Measurements from ENCODE around the gene SPATA9.

SPATA9 gene, protein sequence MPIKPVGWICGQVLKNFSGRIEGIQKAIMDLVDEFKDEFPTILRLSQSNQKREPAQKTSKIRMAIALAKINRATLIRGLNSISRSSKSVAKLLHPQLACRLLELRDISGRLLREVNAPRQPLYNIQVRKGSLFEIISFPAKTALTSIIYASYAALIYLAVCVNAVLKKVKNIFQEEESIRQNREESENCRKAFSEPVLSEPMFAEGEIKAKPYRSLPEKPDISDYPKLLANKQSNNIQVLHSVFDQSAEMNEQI

DNA sequence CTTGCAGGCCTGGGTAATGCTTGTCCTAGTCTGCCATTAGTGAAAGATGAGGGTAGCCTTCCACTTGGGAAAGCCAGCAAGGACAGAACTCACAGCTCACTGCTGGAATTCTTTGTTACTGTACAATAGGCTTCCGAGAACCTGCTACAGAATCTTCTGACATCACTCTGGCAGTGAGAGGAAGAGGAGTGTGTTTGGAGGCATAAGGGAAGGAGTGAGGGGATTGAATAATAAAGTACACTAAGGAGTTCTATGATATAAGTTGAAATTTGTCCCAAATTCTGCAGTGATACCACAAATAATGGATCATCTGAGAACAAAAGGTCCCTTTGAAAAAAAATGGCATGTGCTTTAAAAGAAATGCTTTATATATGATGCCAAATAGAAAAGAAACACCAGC lies at the start of gene SPATA9:
Gene SPATA9 (minus strand): TSS at position 101 of the 400 bp plus-strand sequence. CDS start 137 bp downstream, outside the sequence.
- DNase-seq (ENCODE audit: low read depth in 1 of 2, low spot score in 1 of 2), result no peak

DNA sequence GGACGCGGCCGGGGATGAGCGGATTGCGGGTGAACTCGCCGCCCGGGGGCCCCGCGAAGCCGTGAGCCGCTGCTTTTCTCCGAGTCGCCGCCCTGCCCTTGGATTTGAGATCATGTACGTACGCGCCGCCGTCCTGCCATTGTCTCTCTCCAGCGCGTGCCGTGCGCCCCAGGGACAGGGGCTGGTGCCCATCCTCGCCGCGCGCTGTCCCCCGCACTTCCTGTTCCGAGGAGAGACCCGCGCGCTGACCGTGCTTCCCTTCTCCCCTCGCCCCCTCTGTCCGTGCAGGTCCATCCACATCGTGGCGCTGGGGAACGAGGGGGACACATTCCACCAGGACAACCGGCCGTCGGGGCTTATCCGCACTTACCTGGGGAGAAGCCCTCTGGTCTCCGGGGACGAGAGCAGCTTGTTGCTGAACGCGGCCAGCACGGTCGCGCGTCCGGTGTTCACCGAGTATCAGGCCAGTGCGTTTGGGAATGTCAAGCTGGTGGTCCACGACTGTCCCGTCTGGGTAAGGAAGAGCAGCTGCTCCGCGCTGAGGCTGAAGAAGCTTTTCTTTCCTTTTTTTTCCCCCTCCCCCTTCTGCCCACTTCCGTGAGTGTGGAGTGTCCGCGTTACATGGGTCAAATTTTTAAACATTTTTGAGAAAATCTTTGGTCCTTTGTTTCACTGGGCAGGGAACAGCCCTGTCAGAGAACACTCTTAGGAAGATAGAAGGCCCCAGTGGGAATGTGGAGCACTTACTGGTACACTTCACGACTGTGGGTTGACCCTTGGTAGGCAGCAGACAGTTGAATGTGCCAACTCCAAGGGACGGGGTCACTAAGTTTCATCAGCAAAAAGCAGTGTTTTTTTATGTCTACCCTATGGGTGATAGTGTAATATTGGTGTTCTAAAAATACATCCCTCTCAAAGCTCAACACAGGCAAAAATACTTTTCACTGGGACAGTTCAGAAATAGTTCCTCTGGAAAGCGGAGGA lies 49.1 kb upstream of the SPATA9 start:
- DNase-seq (ENCODE audit: low read depth in 1 of 2, low spot score in 1 of 2), result peak in 1 of 2 donors; percentile 6

DNA sequence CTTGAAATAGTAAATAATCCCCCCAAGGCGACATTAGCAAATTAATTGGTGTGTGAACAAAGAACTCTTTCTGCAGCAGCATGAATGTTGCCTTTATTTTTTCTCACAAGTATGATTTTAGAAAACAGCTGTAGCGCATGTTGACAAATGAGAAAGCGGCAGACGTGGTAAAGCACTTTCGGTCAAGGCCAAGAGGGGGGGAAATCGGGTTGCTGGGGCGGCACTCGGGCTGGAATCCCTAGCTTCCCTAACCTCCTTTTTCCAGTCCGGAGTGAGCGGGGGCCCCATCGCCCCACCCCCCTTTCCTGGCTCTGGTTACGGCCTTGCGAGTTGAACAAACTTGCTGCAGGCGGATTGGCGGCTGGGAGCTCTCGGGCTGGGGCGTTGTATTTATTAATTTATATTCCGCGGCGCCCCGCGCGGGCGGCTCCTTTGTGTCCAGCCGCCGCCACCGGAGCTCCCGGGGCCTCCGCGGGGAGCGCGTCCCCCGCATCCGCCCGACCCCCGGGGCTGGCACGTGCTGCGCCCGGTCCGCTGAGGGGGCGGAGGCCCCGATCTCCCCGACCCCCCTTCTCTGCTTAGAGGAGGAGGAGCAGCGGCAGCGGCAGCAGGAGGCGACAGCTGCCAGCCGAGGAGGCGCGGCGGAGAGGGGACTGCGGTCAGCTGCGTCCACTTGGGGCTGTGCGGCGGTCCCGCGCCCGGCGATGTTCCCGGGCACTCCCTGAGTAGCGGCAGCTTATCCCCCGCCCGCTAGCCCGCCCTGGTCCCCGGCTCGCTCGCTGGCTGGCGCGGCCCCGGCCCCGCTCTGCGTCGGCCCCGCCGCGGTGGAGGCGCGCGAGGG lies 48.2 kb upstream of the SPATA9 start, which contains the start of gene RHOBTB3:
Gene RHOBTB3 (plus strand): TSS at position 607 of the 841 bp plus-strand sequence. CDS start 347 bp downstream, outside the sequence.
- peak in 1 of 2 donors; percentile 29 for DNase-seq (ENCODE audit: low read depth in 1 of 2, low spot score in 1 of 2)

DNA sequence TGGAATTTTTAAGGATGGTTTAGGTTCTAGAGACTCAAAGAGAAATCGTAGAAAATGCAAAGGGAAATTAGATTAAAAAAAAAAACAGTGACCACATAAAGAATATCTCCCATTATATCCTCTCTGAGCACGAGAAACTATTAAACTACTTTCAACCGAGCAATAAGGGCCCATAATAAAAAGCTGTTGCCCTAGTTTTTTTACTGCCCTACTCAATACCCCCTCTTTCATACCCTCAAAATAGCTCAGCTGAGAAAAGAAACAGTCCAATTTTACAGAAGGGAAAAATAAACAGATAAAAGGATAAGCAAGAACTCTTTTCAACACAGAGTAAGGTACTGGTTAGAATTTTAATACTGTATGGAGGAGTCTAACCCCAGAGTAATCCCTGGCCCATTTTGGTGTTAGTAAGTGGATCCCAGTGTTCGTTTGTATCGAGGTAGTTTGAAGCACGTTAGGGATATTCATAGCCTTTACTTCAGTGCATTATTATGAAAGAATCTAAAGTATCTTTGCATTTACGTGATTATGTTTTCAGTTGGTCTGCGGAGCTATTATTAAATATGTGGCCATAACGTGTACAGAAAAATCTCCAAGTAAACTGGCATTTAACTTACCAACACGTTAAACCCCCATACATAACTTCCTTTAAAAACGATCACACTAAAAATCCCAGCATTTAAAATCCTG lies 47.4 kb upstream of the SPATA9 start:
- DNase-seq (ENCODE audit: low read depth in 1 of 2, low spot score in 1 of 2), result no peak

- no peak for DNase-seq (ENCODE audit: low read depth in 1 of 2, low spot score in 1 of 2)
These were observed 46.6 kb upstream of the SPATA9 start for GRCh38 chr5:95729115-95730010.

DNA sequence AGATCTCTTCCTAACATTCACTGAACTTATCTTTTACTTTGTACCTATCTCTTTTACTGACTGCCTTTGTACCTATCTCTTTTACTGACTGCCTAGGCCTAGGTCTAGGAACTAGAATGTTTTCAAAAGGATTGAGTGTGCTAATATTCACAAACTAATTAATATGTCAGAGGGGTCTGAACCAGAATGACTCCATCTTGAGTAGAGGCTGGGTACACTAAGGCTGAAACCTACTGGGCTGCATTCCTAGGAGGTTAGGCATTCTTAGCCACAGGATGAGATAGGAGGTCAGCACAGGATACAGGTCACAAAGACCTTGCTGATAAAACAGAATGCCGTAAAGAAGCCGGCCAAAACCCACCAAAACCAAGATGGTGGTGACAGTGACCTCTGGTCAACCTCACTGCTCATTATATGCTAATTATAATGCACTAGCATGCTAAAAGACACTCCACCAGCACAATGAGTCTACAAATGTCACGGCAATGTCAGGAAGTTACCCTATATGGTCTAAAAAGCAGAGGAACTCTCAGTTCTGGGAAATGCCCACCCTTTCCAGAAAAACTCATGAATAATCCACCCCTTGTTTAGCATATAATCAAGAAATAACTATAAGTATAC lies 45.8 kb upstream of the SPATA9 start:
- no peak for DNase-seq (ENCODE audit: low read depth in 1 of 2, low spot score in 1 of 2)

DNA sequence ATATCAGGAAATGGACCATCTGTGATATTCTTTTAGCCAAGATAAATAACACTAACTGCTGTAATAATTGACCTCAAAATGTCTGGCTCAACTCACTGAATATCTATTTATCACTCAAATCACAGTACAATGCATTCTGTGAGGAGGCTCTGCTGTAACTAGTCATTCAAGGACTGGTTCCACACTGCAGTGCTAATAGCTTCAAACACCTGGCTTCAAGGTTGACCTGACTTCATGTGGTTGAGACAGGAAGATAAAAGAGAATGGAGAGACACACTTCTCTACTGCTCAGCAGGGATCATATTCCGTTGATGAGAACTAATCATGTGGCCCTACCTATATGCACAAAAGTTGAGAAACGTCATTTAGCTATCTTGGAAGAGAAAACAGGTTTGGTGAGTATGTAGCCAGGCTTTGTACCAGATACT lies 45.0 kb upstream of the SPATA9 start:
- DNase-seq (ENCODE audit: low read depth in 1 of 2, low spot score in 1 of 2), result no peak

DNA sequence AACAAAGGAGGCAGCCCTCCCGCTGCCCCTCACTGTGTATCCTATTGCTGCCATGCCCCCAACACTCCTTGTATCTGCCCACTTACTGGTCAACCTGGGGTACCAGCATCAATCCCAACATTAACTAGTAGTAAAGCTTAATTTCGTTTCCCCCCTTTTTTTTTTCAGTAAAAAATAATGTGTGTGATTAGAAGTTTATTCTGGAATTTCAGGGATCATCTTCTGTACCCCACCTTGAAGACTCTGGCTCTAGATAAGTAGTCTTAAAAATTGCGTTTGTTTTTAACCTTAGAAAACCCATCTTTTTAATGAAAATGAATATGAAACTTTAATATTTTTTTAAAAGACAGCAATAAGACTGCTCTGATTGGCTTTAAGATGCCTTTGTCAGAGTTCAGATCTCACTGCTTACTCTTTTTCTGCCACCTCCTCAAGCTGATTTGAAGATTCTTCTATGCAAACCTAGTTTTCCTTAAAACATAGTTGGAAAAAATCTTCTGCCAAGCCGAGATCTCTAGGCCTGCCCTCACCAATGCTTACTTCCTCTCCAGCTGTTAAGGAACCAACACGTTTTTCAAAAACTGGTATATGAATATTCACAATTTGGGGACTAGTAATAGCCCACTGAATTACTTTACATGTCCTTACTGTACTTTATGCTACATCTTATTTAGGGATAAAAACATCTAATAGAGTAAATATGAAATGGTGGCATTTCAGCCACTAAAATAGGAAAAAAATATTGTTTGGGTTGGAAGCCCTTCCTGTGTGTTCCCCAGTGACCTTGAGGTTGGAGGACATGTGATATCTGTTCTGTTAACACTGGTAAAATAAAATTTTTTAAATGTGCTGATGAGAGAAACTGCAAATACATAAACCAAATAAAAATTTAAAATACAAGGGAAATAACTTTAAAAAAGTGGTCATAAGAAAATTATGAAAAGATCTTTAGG lies 44.3 kb upstream of the SPATA9 start:
- no peak for DNase-seq (ENCODE audit: low read depth in 1 of 2, low spot score in 1 of 2)

DNA sequence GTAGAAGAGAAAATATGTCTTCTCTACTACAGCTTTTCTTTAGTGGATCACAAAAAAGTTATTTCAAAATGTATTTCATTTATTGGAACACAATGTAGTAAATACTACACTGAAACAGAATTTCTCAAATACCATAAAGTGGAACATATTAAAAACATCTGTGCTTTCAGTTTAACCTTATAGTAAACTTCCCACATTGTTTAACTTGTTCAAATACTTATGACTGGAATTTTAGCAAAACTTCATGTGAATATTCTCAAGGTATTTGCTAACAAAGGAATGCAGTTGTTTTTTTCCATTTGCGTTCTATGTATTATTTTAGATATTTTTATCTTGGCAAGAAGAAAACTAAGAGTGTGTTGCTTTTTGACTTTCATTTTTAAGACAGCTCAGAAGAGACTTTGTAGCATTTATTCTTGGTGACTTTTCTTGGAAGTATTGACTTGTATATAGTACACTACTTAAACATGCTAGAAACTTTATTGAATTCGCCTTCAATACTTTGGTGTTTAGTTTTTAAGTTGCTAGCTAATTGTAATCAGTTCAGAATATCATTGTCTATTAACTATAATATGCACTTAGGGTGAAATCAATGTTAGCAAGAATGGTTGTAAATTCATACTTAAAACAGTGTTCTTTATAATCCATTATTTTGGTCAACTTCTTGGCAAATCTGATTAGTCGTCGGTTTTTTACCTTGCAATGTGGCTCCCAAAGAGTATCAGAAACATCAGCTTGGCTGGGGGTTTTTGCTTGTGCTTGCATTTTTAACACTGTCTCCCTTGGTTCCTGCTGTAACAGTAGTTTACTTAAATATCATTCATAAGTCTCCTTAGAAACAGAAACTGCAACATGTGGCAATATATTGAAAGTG lies 43.4 kb upstream of the SPATA9 start:
- no peak for DNase-seq (ENCODE audit: low read depth in 1 of 2, low spot score in 1 of 2)

- no peak for DNase-seq (ENCODE audit: low read depth in 1 of 2, low spot score in 1 of 2)
These were observed 42.5 kb upstream of the SPATA9 start for GRCh38 chr5:95725071-95725820.

DNA sequence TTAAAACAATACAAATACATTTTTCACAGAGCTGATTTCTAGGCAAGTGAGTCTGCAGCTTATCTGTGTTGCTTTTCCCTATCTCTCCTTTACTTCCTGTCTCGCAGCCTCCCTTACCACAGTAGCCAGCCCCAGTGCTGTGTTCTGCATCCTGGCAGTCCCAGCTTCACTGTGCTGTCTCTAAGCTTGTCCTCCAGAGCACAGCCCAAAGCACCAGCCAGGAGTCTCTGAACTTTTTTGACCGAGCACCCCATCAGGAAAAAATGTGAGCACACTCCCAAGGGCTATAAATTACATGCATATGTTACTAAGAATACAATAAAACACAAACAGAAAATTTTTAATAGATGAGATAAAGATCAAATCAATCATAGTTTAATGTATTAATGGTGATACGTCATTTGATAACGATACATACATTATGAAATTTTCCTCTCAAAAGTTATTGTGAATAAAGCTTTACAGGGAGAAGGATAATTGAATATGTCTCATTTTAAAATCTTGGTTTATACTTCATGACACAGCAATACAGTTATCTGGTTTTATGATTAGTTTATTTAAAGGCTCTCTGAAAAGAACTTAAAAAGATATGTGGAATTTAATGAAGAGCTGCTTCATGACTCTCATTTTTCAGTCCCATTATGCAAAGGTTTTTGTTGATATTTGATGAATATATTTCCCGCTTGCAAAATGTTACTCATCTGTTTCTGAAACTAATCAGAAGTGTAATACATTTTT lies 41.0 kb upstream of the SPATA9 start:
- no peak for DNase-seq (ENCODE audit: low read depth in 1 of 2, low spot score in 1 of 2)

GRCh38 chr5:95721582-95722295 lies 38.9 kb upstream of the SPATA9 start:
- DNase-seq (ENCODE audit: low read depth in 1 of 2, low spot score in 1 of 2), result no peak

GRCh38 chr5:95720094-95720786 lies 37.4 kb upstream of the SPATA9 start:
- no peak for DNase-seq (ENCODE audit: low read depth in 1 of 2, low spot score in 1 of 2)

- DNase-seq (ENCODE audit: low read depth in 1 of 2, low spot score in 1 of 2), result no peak
These were observed 35.9 kb upstream of the SPATA9 start for GRCh38 chr5:95718738-95719137.
